Ishikawa (cell line): Measurements from ENCODE around the gene NBPF3.

Source experiments
- CEBPB ChIP-seq: IDR thresholded peaks from 2 replicates; pipeline ENCODE4 v1.6.1; 2012
- CREB1 ChIP-seq: IDR thresholded peaks from 2 replicates; pipeline ENCODE4 v1.6.1; 2012; ENCODE audit warnings: low read depth
- EGR1 ChIP-seq: IDR thresholded peaks from 2 replicates; pipeline ENCODE4 v1.6.1; 2012
- EP300 ChIP-seq: IDR thresholded peaks from 2 replicates; pipeline ENCODE4 v1.6.1; 2012; ENCODE audit warnings: borderline replicate concordance
- FOXM1 ChIP-seq: IDR thresholded peaks from 2 replicates; pipeline ENCODE4 v1.6.1; 2012; ENCODE audit warnings: low read depth, borderline replicate concordance
- MAX ChIP-seq: IDR thresholded peaks from 2 replicates; pipeline ENCODE4 v1.6.1; 2012
- NFIC ChIP-seq: IDR thresholded peaks from 2 replicates; pipeline ENCODE4 v1.6.1; 2012
- RAD21 ChIP-seq: IDR thresholded peaks from 2 replicates; pipeline ENCODE4 v1.6.1; 2012; ENCODE audit warnings: low read depth
- REST ChIP-seq: IDR thresholded peaks from 2 replicates; pipeline ENCODE4 v1.6.1; 2012; ENCODE audit warnings: low read depth, mild to moderate bottlenecking
- TAF1 ChIP-seq: IDR thresholded peaks from 2 replicates; pipeline ENCODE4 v1.6.1; 2012; ENCODE audit warnings: low read depth, mild to moderate bottlenecking
- TCF12 ChIP-seq: IDR thresholded peaks from 2 replicates; pipeline ENCODE4 v1.6.1; 2012; ENCODE audit warnings: low read depth
- TEAD4 ChIP-seq: IDR thresholded peaks from 2 replicates; pipeline ENCODE4 v1.6.1; 2012
- USF1 ChIP-seq: IDR thresholded peaks from 2 replicates; pipeline ENCODE4 v1.6.1; 2012
- YY1 ChIP-seq: IDR thresholded peaks from 2 replicates; pipeline ENCODE4 v1.6.1; 2012; ENCODE audit warnings: low read depth
- ZBTB7A ChIP-seq: IDR thresholded peaks from 2 replicates; pipeline ENCODE4 v1.6.1; 2012; ENCODE audit warnings: low read depth

The NBPF3 gene

GRCh38 chr1:21534146-21534545, 94.2 kb downstream of the NBPF3 start:
- TF ChIP-seq NFIC: no peak
- no peak for TF ChIP-seq USF1
- TF ChIP-seq YY1: no peak
- TF ChIP-seq ZBTB7A: no peak
- TF ChIP-seq EGR1: no peak
- no peak for TF ChIP-seq MAX
- TF ChIP-seq TEAD4: no peak
- no peak for TF ChIP-seq REST
- no peak for TF ChIP-seq EP300
- no peak for TF ChIP-seq TCF12
- TF ChIP-seq FOXM1: no peak
- no peak for TF ChIP-seq CREB1
- no peak for TF ChIP-seq CEBPB
- TF ChIP-seq TAF1: no peak
- TF ChIP-seq RAD21: no peak
